Spleen (tissue), 7 donors: ENCODE measurements around the gene TIMM10.

Experiments
- POLR2A ChIP-seq, 3 donors: fragments of 450-650 bp; IDR thresholded peaks; one replicate each; pipeline ENCODE4 v1.5.1; 2017; ENCODE audit warnings: antibody characterized with exemption in 3 of 3, mild to moderate bottlenecking in 1 of 3
- TF ChIP-seq, protein P1 (sequence below), 11 experiments: fragments of 200-600 bp in 7 of 11; fragments of 450-650 bp in 4 of 11; sonication (generic) in 4 of 11; IDR thresholded peaks in 8 of 11; conservative IDR thresholded peaks in 3 of 11; 1 replicate in 7 of 11; 2 replicates in 4 of 11; pipeline versions ENCODE4 v1.4.0 to v1.8.0; 2016 to 2021; ENCODE audit warnings: antibody characterized with exemption in 11 of 11, inconsistent platforms in 4 of 11, mild to moderate bottlenecking in 1 of 11
- donor health status: DM: no; HTN: no; CAD: no; lungs with moderate emphysema.
- donor health status: DM: no; HTN: no; CAD: no.
- donor health status: DM: no; HTN: no; CAD: no.

DNA sequence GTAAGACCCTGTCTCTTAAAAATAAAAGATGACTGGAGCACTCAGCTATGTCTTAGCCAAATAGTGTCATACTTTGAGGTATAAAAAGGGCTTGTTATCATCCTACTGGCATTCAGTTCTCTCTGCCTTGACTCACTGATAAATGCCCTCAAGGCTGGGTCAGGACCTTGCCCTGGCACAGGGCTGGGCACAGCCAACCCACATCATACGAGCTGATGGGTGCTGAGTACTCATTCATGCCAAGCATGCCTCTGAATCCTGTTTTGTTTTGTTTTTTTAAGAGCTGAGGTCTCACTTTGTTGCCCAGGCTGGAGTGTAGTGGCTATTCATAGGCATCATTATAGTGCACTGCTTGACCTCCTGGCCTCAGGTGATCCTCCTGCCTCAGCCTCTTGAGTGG, 8.8 kb upstream of the TIMM10 start:
- no peak for TF ChIP-seq POLR2A (IDR thresholded peaks at IDR 0.05)
- TF ChIP-seq, protein P1, sequence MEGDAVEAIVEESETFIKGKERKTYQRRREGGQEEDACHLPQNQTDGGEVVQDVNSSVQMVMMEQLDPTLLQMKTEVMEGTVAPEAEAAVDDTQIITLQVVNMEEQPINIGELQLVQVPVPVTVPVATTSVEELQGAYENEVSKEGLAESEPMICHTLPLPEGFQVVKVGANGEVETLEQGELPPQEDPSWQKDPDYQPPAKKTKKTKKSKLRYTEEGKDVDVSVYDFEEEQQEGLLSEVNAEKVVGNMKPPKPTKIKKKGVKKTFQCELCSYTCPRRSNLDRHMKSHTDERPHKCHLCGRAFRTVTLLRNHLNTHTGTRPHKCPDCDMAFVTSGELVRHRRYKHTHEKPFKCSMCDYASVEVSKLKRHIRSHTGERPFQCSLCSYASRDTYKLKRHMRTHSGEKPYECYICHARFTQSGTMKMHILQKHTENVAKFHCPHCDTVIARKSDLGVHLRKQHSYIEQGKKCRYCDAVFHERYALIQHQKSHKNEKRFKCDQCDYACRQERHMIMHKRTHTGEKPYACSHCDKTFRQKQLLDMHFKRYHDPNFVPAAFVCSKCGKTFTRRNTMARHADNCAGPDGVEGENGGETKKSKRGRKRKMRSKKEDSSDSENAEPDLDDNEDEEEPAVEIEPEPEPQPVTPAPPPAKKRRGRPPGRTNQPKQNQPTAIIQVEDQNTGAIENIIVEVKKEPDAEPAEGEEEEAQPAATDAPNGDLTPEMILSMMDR (IDR thresholded peaks at IDR 0.05 in 8 of 11, conservative IDR thresholded peaks at IDR 0.05 in 3 of 11) = no peak
